ENCODE results near the gene ALDH4A1. TPM values are rescaled to one million over a fixed set of nuclear protein-coding genes. Genes with fewer than 3 reads are reported as not detected.
"Not testable (repeated sequence)": the region's sequence is repeated elsewhere in the genome, so short reads cannot be mapped to it uniquely, and the experiment has no call there.

Gene ALDH4A1
- total RNA-seq, 1 donor from 2014 or later: 50.3 TPM

DNA sequence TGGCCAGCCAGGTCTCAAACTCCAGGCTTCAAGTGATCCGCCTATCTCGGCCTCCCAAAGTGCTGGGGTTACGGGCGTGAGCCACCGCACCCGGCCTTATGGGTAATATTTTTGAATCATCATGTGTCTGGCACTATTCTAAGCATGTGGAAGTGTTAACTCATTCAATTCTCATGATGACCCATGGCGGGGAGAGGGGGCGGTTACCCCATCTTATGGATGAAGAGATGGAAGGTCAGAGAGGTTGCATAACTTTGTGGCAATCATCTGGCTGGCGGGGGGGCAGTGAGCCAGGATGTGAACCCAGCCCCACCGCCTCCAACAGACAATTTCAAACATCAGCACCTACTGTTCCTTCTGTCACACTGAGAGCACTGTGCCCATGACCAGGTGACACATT lies 31.4 kb downstream of the ALDH4A1 start:
- no peak for DNase-seq (ENCODE audit: low spot score)
- intact Hi-C loops (cut with DNase I): no loop called here

DNA sequence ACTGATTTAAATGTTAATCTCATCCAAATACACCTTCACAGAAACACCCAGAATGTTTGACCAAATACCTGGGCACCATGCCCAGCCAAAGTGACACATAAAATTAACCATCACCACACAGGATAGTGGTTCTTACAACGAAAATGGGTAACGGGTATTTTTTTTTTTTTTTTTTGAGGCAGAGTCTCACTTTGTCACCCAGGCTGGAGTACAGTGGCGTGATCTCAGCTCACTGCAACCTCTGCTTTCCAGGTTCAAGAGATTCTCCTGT lies 31.8 kb downstream of the ALDH4A1 start:
- DNase-seq (ENCODE audit: low spot score); intact Hi-C loops (cut with DNase I): not testable (repeated sequence)

- DNase-seq (ENCODE audit: low spot score): no peak
- intact Hi-C loops (cut with DNase I): no loop called here
Observed at GRCh38 chr1:18869847-18870594, 32.3 kb downstream of the ALDH4A1 start.

DNA sequence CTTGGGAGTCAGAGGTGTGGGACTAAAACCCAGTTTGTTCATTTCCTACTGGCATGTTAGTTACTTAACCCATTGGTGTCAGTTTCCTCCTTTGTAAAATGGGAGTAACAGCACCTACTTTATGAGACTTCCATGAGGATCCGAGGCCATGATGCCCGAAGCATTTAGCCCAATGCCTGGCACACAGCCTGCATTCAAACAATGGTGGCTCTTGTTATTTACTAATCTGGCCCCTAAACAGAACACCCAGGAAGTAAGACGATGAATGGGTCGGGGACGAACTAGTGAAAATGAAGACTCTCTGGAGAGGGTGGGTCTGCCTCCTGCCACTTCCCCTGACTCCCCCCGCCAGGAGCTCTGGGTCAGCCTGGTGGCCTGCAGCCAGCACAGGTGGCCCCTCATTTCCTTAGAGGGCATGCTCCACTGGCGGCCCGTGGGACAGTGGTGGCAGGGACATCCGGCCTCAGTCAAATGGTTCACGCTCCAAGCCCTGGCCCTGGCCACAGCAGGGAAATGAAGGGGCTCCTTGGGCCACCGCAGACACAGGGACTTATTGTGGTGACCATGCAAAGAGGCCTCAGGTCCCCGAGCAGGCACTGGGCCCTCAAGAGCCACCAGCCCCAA lies 33.4 kb downstream of the ALDH4A1 start:
- intact Hi-C loops (cut with DNase I): no loop called here

DNA sequence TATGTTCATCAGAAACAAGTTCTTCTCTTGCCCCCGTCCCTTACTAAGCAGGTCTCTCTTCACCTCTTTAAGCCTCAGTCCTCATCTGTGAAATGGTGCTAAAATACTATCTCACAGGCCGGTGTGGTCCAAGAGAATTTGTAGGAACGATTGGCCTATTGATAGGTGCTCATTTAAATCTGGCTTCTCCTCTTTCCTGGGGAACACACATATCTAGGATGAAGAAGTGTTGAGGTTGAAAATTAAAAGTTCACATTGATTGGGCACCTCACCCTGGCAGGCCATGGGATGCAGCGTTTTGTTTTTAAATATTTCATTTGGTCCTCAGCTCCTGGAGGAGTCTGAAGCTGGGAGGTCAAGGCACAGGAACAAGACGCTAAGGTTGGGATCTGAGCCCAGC lies 34.0 kb downstream of the ALDH4A1 start:
- intact Hi-C loops (cut with DNase I): no loop called here

More for the DNA sequence above, 33.4 kb downstream of the ALDH4A1 start:
- no peak for DNase-seq (ENCODE audit: low spot score)

GRCh38 chr1:18866846-18867245 lies 35.5 kb downstream of the ALDH4A1 start:
- no peak for DNase-seq (ENCODE audit: low spot score)
- intact Hi-C loops (cut with DNase I): no loop called here

More for the DNA sequence above, 34.0 kb downstream of the ALDH4A1 start:
- no peak for DNase-seq (ENCODE audit: low spot score)

DNA sequence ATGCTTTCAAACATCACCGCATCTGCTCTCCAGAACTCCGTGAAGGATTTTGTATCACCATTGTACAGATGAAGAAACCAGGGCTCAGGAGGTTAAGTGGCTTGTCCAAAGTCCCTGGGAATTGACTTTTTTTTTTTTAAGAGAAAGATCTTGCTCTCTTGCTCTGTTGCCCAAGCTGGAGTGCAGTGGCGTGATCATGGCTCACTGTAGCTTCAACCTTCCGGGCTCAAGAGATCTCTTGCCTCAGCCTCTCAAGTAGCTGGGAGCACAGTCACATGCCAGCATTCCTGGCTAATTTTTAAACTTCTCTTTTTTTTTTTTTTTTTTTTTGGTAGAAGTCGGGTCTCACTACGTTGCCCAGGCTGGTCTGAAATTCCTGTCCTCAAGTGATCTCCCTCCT lies 36.0 kb downstream of the ALDH4A1 start:
- DNase-seq (ENCODE audit: low spot score): no peak
- intact Hi-C loops (cut with DNase I): no loop called here

DNA sequence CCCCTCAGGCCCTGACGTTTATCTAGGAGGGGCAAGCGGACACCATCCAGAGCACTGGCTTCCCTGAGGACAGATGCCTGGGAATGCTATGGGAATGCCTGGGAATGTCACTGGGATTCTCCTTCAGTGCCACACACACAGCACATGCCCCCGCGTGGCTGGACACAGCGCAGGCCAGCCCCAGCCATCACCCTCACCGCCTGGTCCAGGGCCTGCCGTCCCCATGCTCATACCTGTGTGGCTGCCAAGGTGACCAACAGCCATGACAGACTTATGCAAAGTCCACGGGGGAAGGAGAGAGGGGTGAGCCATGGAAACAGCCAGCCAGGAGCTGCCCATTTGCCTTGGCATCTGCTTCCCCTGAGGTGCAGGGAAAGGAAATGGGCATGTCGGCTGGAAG lies 37.2 kb downstream of the ALDH4A1 start:
- intact Hi-C loops (cut with DNase I): no loop called here
- no peak for DNase-seq (ENCODE audit: low spot score)

- no peak for DNase-seq (ENCODE audit: low spot score)
- intact Hi-C loops (cut with DNase I): no loop called here
Observed at GRCh38 chr1:18861590-18861989, 40.8 kb downstream of the ALDH4A1 start.

- DNase-seq (ENCODE audit: low spot score): no peak
- intact Hi-C loops (cut with DNase I): no loop called here
Observed at GRCh38 chr1:18861082-18861481, 41.3 kb downstream of the ALDH4A1 start.

- intact Hi-C loops (cut with DNase I): no loop called here
- DNase-seq (ENCODE audit: low spot score): no peak
Observed at GRCh38 chr1:18859560-18859959, 42.8 kb downstream of the ALDH4A1 start, which contains the start of gene TAS1R2. TAS1R2 (minus strand) TSS chr1:18859660; CDS start chr1:18859660, 0 bp downstream.

GRCh38 chr1:18858070-18858688 lies 44.2 kb downstream of the ALDH4A1 start:
- DNase-seq (ENCODE audit: low spot score): no peak
- intact Hi-C loops (cut with DNase I): no loop called here

GRCh38 chr1:18856435-18856834 lies 45.9 kb downstream of the ALDH4A1 start:
- intact Hi-C loops (cut with DNase I): no loop called here

GRCh38 chr1:18855573-18855972 lies 46.8 kb downstream of the ALDH4A1 start:
- intact Hi-C loops (cut with DNase I): no loop called here
- DNase-seq (ENCODE audit: low spot score): no peak

More at GRCh38 chr1:18856435-18856834, 45.9 kb downstream of the ALDH4A1 start:
- no peak for DNase-seq (ENCODE audit: low spot score)

GRCh38 chr1:18854331-18855025 lies 47.9 kb downstream of the ALDH4A1 start:
- intact Hi-C loops (cut with DNase I): no loop called here
- DNase-seq (ENCODE audit: low spot score): no peak

DNA sequence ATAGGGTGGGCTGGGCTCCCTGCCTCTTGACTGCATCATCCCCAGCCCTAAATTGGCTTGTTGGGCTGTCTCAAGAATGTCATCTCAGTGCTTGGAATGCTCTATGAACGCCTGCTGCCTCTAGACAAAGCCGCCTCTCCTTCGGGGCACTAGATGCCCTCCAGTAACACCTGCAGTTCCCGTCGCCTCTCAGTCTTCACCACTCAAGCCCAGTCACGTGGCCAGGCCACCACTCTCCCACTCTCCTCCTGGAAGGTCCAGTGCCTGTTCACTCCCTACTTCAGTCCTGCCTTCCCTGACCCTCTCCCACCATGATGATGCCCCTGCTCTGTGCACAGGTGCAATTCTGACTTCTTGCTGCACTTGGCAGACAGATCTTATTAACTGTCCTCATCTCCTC lies 49.9 kb downstream of the ALDH4A1 start:
- intact Hi-C loops (cut with DNase I): no loop called here

GRCh38 chr1:18849261-18849711 lies 53.1 kb downstream of the ALDH4A1 start:
- intact Hi-C loops (cut with DNase I): no loop called here

More for the DNA sequence above, 49.9 kb downstream of the ALDH4A1 start:
- no peak for DNase-seq (ENCODE audit: low spot score)

DNA sequence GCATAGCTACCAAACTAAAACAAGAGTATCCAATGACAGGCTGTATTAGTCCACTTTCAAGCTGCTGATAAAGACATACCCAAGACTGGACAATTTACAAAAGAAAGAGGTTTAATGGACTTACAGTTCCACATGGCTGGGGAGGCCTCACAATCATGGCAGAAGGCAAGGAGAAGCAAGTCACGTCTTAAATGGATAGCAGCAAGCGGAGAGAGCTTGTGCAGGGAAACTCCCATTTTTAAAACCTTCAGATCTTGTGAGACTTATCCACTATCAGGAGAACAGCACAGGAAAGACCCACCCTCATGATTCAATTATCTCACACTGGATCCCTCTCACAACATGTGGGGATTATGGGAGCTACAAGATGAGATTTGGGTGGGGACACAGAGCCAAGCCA lies 54.6 kb downstream of the ALDH4A1 start:
- intact Hi-C loops (cut with DNase I); DNase-seq (ENCODE audit: low spot score): not testable (repeated sequence)

More at GRCh38 chr1:18849261-18849711, 53.1 kb downstream of the ALDH4A1 start:
- DNase-seq (ENCODE audit: low spot score): no peak

DNA sequence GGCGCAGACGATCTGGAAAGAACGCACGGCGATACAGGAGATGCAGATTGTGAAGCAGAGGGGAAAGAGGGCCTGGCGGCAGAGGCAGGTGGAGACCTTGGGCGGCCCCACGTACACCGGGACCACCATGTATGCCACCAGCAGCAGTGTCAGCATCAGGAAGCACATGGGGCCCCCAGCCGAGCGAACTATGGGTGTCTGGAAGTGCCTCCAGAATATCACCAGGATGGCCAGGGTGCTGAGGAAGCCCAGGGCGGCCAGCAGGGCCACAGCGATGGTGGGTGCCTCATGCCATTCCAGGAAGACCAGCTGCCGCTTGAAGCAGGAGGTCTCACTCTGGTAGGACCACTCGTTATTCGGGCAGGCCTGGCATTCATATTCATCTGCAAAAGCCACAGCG lies 62.2 kb downstream of the ALDH4A1 start:
- DNase-seq (ENCODE audit: low spot score): no peak
- intact Hi-C loops (cut with DNase I): no loop called here

GRCh38 chr1:18836654-18837053 lies 65.7 kb downstream of the ALDH4A1 start:
- DNase-seq (ENCODE audit: low spot score): no peak
- intact Hi-C loops (cut with DNase I): no loop called here

Measured in cardiac septum (tissue), 1 donor.